Right lung (tissue), 5 donors: ENCODE results near the gene CYSTM1. TPM values are rescaled to one million over a fixed set of nuclear protein-coding genes. Genes with fewer than 3 reads are reported as not detected.
"Not testable (repeated sequence)": the region's sequence is repeated elsewhere in the genome, so short reads cannot be mapped to it uniquely, and the experiment has no call there.

Source experiments
- DNase-seq, 2 donors: peaks; one replicate each; pipeline ENCODE4 v3.0.0-alpha.2; 2013
- polyA plus RNA-seq, 5 donors: library from polyadenylated mRNA; unstranded; fragments of 120-200 nt; gene quantifications; one replicate each; pipeline versions ENCODE4 v1.2.1 to v1.2.3, GENCODE V29; 2013; ENCODE audit warnings: inconsistent platforms in 1 of 5, low replicate concordance in 1 of 5; ENCODE audit not compliant: insufficient read length in 5 of 5, insufficient read depth in 1 of 5

CYSTM1 gene
- polyA plus RNA-seq, 5 donors = 31.6 to 40.7 (median 33.6) TPM

DNA sequence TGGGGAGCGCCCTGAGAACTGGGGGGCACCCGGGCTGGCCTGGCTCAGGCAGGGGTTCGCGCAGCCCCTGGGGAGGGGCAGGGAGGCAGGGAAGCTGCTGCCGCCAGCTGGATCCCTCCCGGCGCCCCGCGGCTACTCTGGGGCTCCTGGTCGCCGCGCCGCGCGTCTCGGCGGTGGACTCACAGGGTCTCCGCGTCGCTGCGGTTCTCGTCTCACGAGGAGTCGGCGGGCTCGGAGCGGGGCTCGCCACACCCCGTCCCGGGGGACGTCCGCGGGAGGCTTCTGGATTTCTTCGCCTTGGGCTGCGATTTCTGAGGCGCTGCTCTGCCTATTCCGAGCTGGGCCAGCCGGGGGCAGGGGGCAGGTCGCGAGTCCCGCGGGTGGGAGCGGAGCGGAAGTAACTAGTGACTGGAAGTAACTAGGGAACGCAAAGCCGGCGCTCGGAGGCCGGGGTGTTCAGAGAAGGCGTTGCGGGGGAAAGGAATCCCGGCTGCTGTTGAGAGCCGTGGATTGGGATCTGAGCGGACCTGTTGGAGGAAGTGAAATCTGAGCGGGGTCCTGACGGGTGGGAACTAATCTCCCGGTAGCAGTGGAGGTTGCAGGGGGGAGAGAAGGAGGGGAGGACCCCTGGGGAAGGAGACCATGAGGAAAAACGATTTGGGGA, 511 bp downstream of the CYSTM1 start:
- peak; percentile 76 to 78 for DNase-seq

DNA sequence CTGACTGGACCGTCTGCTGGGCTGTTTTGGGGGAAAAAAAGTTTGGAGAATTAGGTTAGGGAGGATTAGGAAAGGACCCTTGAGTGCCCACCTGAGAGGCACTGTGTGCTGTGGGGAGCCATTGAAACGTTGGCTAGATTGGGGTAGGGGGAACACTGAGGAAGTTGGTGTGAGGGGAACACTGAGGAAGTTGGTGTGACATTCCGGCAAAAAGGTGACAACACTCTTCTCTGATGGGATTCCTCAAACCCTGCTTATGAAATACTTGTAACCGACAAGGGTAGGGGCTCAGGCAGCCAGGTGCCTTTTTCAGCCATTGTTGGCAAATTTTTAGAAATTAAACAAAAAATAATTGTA, 1.0 kb downstream of the CYSTM1 start:
- DNase-seq = no peak

DNA sequence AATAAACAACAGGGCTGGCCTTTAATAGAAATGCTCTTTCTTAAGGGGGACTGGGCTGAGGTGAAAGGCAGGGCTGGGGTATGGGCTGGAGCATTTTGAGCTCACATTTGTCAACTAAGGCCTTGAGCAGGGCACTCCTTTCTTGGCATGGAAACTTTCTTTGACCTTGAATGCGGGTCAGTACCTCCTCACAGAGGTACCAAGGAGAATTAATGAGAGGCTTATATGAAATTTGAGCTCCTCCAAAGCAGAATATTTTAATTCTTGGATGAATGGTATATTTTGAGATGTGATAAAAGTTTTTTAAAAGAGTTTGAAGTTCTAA, 3.1 kb downstream of the CYSTM1 start:
- DNase-seq = no peak

DNA sequence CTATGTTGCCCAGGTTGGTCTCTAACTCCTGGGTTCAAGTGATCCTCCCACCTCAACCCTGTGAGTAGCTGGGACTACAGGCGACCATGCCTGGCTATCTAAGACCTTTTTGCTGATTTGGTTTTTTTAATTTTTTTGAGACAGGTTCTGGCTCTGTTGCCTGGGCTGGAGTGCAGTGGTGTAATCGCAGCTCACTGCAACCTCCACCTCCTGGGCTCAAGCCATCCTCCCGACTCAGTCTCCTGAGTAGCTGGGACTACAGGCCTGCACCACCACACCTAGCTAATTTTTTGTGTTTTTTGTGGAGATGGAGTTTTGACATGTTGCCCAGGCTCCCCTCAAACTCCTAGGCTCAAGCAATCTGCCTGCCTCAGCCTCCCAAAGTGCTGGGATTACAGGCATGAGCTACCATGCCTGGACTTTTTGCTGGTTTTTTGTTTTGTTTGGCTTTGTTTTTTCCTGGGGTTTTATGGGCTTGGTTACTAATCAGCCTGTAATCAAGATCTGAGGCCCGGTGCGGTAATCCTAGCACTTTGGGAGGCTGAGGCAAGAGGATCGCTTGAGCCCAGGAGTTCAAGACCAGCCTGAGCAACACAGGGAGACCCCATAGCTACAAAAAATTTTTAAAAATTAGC, 3.6 kb downstream of the CYSTM1 start:
- no peak for DNase-seq

DNA sequence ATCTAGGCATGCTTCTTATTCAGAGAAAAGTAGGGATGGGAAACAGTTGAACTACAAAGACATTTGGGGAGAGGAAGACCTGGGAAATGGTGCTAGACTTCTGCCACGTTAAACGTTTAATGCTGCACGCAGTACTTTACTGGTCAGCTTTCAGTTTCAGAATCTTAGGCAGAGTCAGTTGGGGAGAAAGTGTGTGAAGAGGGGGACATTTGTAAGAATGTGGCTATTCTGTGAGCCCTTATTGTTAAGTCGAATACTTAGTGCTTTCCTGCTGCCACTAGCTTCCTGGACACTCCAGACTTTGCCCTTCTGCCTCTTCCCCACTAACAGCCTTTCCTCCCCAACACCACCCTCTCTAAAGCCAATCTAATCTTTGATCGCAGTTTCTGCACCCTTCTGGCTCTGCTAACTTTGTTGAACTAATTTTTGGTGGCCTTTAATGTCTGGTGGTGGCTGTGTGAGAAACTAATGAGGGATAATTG, 6.1 kb downstream of the CYSTM1 start:
- no peak for DNase-seq

DNA sequence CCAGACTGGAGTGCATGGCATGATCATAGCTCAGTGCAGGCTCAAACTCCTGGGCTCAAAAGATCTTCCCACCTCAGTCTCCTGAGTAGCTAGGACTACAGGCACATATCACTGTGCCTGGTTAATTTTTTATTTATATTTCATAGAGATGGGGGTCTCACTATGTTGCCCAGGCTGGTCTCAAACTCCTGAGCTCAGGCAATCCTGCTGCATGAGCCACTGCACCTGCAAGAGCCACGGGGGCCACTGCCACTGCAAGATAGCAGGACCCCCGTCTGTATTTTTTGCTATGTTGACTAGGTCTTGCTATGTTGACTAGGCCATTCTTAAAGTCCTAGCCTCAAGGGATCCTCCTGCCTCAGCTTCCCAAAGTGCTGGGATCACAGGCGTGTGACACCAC, 6.5 kb downstream of the CYSTM1 start:
- DNase-seq = no peak

DNA sequence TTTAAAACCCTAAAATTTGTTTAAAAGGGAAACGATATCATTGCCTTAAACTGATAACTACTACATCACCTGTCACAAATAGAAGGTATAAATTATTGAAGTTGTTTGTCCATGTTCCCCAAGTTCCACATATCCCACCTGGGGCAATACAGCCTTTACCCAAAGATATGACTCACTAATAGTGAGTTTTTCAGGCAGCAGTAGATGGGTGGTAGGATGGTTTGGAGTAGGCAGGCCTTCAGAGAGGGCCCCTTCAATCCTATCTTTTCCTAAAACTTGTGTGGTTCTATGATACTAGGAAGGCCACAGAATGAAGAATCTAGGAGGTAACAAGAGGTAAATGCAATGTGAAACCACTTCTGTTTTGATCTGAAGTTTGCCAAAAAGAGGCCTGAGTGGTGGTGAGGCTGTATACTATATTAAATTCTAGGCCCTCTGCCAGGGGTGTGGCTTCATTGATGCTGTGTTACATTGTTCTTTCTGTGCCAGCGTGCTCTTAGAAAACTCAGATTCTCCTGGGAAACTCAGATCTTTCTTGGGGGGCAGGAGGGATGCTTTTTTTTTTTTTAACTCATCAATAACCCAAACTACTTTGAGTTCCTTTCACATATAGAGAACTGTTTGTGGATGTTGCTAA, 7.2 kb downstream of the CYSTM1 start:
- DNase-seq = no peak

DNA sequence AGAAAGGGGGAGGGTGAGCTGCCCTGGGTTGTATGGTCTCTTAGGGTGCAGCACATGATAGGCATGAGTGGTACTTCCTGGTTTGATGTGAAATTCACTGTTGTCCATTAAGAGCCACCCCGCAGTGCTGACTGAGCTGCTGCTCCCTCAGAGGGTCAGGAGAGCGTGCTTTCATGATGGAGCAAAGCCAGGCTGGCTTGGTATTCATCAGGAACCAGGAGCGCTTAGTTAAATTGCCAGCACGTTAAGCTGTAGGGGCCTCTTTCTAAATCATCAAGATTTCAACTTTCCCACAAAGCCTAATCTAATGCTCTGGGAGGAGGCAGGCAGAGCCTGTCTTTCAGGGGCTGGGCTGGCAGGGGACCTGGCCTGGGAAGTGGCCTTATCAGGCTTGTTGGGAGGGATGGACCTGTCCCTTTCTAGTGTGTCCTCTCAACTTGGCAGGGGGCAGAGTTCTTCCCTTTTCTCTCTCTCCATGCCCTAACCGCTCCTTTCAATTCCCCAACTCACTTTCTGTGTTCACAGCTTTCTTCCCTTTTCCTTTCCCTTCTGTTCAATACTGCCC, 7.9 kb downstream of the CYSTM1 start:
- peak in 1 of 2 donors; percentile 23 for DNase-seq

- DNase-seq = no peak
Measured at GRCh38 chr5:140185409-140185808, 10.4 kb downstream of the CYSTM1 start.

- DNase-seq = no peak
Measured at GRCh38 chr5:140186267-140186671, 11.3 kb downstream of the CYSTM1 start.

DNA sequence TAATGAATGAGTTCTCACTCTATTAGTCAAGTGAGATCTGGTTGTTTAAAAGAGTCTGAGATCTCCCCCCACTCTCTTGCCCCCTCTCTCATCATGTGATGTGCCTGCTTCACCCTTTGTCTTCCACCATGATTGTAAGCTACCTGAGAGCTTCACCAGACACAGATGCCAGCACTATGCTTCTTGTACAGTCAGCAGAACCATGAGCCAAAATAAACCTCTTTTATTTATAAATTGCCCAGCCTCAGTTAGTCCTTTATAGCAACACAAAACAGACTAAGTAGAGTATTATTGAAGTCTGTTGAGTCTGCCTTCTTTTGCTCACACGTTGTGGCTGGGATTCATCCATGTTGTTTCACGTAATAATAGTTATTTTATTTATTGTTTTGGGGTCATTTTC, 14.3 kb downstream of the CYSTM1 start:
- DNase-seq = no peak

DNA sequence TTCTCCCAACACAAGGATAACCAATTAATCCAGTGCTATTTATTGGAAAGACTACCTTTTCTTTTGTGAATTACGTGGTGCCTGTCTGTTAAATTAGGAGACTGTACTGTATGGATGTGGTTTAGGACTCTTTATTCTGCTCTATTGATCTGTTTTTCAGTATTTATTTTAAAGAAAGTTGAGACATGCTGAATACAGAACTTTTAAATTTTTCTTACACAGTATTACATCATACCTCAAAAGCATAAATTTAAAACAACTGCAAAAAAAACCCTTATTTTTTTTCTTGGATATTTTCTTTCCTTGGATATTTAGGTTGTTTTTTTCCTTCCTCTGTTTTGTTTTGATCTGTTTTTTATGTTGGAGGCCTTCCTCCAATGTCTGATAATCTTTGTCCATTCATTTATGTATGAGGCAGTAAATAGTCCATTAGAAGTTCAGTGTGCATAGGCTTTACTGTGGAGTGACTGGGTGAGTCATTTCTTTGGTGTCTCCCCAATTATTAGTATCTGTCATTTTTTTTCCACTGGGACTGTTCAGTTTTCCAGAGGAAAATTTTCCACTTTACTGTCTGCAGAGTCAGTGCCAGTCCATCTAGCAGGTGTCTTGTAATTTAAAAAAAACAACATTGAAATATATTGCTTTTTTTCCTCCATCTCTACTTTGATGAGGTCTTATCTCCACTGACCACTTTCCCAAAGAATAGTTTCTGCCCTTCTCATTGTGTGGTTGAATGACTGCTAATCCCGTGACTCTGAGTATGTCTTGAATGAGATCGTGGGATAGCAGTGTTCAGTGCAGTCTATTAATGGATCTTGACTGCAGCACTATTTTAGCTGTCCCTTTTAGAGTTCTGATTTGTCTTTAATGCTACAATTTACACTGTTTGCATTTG, 15.2 kb downstream of the CYSTM1 start:
- no peak for DNase-seq

DNA sequence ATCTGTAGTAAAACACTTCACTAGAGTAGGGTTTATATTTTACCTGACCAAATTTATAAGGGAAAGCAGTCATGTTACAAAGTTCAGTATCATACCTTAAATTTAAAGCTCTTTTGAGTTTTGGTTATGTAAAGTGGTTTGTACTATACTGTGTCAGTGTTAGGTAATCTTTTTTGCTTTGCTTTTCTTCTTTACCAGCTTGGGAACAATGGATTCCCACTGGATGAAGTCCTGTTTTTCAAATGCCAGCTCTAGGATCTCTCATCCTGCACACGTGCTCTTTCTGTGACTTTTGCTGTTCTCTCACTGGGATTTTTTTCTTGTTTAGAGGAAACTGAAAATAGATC, 15.9 kb downstream of the CYSTM1 start:
- DNase-seq = no peak

GRCh38 chr5:140192715-140193430, 17.9 kb downstream of the CYSTM1 start:
- no peak for DNase-seq

DNA sequence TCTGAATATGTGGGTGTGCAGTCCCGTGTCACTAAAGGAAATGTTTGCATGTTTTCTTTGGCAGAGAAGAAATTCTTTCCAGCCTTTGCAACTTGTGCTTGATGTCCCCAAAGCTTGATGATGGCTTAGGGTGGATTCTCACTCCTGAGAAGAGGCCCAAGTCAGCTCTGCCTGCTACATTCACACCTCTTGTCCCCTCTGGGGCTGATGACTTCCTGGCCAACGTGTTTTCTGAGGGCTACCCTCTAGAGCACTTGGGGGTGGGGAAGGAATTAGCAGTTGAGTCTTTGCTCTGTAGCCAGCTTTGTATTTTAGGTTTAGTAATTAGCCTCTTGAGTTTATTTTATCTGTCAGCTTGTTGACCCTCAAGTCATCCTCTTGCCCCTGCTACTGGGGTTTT, 19.7 kb downstream of the CYSTM1 start:
- no peak for DNase-seq

GRCh38 chr5:140196115-140196814, 21.3 kb downstream of the CYSTM1 start:
- DNase-seq = no peak

DNA sequence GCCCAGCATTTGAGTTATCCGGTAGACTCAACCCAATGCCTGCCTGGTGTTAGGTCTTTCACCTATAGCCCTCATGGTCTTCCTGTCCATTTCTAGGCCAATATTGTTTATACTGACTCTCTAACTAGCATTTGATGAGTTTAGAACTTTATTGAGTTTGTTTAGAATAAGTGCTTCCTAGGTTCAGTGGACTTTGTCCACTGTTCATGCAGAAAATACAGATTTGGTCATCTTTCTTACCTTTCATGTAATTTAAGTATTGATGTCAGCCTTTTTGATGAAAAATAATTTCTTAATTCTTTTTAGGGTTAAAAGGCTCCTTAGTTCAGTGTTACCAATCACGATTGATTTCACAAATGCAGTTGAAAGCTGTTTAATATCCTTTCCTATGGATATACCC, 22.0 kb downstream of the CYSTM1 start:
- DNase-seq = no peak

GRCh38 chr5:140198915-140199314, 23.9 kb downstream of the CYSTM1 start:
- DNase-seq = not testable (repeated sequence)

GRCh38 chr5:140202078-140202477, 27.1 kb downstream of the CYSTM1 start:
- DNase-seq = no peak

GRCh38 chr5:140202610-140203009, 27.6 kb downstream of the CYSTM1 start:
- DNase-seq = no peak

GRCh38 chr5:140205216-140205615, 30.2 kb downstream of the CYSTM1 start:
- no peak for DNase-seq
